Neural progenitor cell (in vitro differentiated cells): ENCODE results near the gene EHD4. TPM values are rescaled to one million over a fixed set of nuclear protein-coding genes. Genes with fewer than 3 reads are reported as not detected.

ENCODE experiments used
- DNase-seq: peaks from one replicate; pipeline ENCODE4 v3.0.0-alpha.2; 2016; ENCODE audit warnings: low spot score
- H2AFZ ChIP-seq: fragments of 200-600 bp; sonication (generic); replicated peaks from 2 replicates; pipeline ENCODE4 v1.6.1; 2016; ENCODE audit warnings: antibody characterized with exemption
- H3F3A ChIP-seq: fragments of 200-600 bp; sonication (generic); 2 replicates; pipeline ENCODE4 v1.6.1; 2016; ENCODE audit warnings: antibody characterized with exemption, low read depth
- H3K27ac ChIP-seq: fragments of 200-600 bp; sonication (generic); 2 replicates; pipeline ENCODE4 v1.5.1; 2016; ENCODE audit warnings: mild to moderate bottlenecking
- H3K27me3 ChIP-seq: fragments of 200-600 bp; sonication (generic); 2 replicates; pipeline ENCODE4 v1.6.1; 2016; ENCODE audit warnings: mild to moderate bottlenecking, moderate library complexity
- H3K36me3 ChIP-seq: fragments of 200-600 bp; sonication (generic); 2 replicates; pipeline ENCODE4 v1.5.1; 2016
- H3K4me1 ChIP-seq: fragments of 200-600 bp; sonication (generic); 2 replicates; pipeline ENCODE4 v1.6.1; 2016; ENCODE audit warnings: mixed run types
- H3K4me2 ChIP-seq: fragments of 200-600 bp; sonication (generic); 2 replicates; pipeline ENCODE4 v1.6.1; 2016
- H3K4me3 ChIP-seq: fragments of 200-600 bp; sonication (generic); 2 replicates; pipeline ENCODE4 v1.5.1; 2016
- H3K79me2 ChIP-seq: fragments of 200-600 bp; sonication (generic); 2 replicates; pipeline ENCODE4 v1.6.1; 2016; ENCODE audit warnings: low read depth
- H3K9ac ChIP-seq: fragments of 200-600 bp; sonication (generic); 2 replicates; pipeline ENCODE4 v1.6.1; 2016
- H3K9me3 ChIP-seq: fragments of 200-600 bp; sonication (generic); 2 replicates; pipeline ENCODE4 v1.5.1; 2016; ENCODE audit warnings: low read depth
- H4K20me1 ChIP-seq: fragments of 200-600 bp; sonication (generic); 2 replicates; pipeline ENCODE4 v1.6.1; 2016; ENCODE audit warnings: low read depth
- H3K27ac Mint-ChIP-seq: 3 replicates; pipeline ENCODE4 v1.8.0; 2021; ENCODE audit warnings: mixed read lengths
- H3K27me3 Mint-ChIP-seq: 2 replicates; pipeline ENCODE4 v1.8.0; 2022; ENCODE audit warnings: low read depth, mild to moderate bottlenecking, inconsistent platforms, moderate library complexity, mixed read lengths; ENCODE audit not compliant: insufficient read depth
- H3K36me3 Mint-ChIP-seq: 3 replicates; pipeline ENCODE4 v1.8.0; 2021; ENCODE audit warnings: mixed read lengths
- H3K4me1 Mint-ChIP-seq: 3 replicates; pipeline ENCODE4 v1.8.0; 2021; ENCODE audit warnings: mixed read lengths
- H3K4me3 Mint-ChIP-seq: 3 replicates; pipeline ENCODE4 v1.8.0; 2021; ENCODE audit warnings: mild to moderate bottlenecking, moderate library complexity, mixed read lengths
- H3K9me3 Mint-ChIP-seq: 3 replicates; pipeline ENCODE4 v1.8.0; 2020; ENCODE audit warnings: mixed read lengths
- CTCF ChIP-seq: fragments of 200-600 bp; sonication (generic); IDR thresholded peaks from 2 replicates; pipeline ENCODE4 v1.5.1; 2017; ENCODE audit warnings: antibody characterized with exemption, mild to moderate bottlenecking
- EZH2 ChIP-seq: fragments of 200-600 bp; sonication (generic); IDR thresholded peaks from 2 replicates; pipeline ENCODE4 v1.6.1; 2017; ENCODE audit warnings: antibody characterized with exemption, mild to moderate bottlenecking, moderate library complexity
- EZH2phosphoT487 ChIP-seq: fragments of 200-600 bp; sonication (generic); IDR thresholded peaks from 2 replicates; pipeline ENCODE4 v1.6.1; 2017; ENCODE audit warnings: antibody characterized with exemption
- total RNA-seq: library from RNA; depleted of rRNA; stranded (reverse); fragments of >200 nt; gene quantifications from 2 replicates; pipeline ENCODE4 v1.2.3, GENCODE V29; 2015; ENCODE audit warnings: low replicate concordance

Gene EHD4
- total RNA-seq, 1 donor from 2014 or later = 6.9 TPM

GRCh38 chr15:41944313-41944940 is 27.9 kb downstream of the EHD4 start:
- peaks cover 21% of the 10 kb centered on the region for H3K4me1 ChIP-seq
- H3F3A ChIP-seq = peaks cover 16% of the 10 kb centered on the region
- H2AFZ ChIP-seq = no peak overlapping the region
- H3K36me3 ChIP-seq = no peaks in the 10 kb centered on the region
- Mint-ChIP-seq H3K27me3 (no peaks in the 10 kb centered on the region), H3K4me1 (peaks cover 61% of the 10 kb centered on the region), H3K27ac (peak overlapping the region; percentile 72), H3K4me3 (no peak overlapping the region), H3K36me3 (no peaks in the 10 kb centered on the region), H3K9me3 (no peaks in the 10 kb centered on the region)
- no peaks in the 10 kb centered on the region for H3K9me3 ChIP-seq
- TF ChIP-seq CTCF (no peak), EZH2phosphoT487 (no peak), EZH2 (no peak)
- H3K4me3 ChIP-seq = no peak overlapping the region
- H3K27ac ChIP-seq = no peak overlapping the region
- no peaks in the 10 kb centered on the region for H3K79me2 ChIP-seq
- no peak overlapping the region for H3K4me2 ChIP-seq
- H3K9ac ChIP-seq = no peak overlapping the region
- peak; percentile 35 for DNase-seq
- peaks cover 5% of the 10 kb centered on the region for H4K20me1 ChIP-seq
- H3K27me3 ChIP-seq = no peaks in the 10 kb centered on the region

- peak overlapping the region; percentile 72 for H3K27ac Mint-ChIP-seq
- no peak overlapping the region for H3K4me2 ChIP-seq
- H3K4me1 Mint-ChIP-seq = peaks cover 64% of the 10 kb centered on the region
- no peaks in the 10 kb centered on the region for H3K27me3 Mint-ChIP-seq
- no peaks in the 10 kb centered on the region for H3K9me3 Mint-ChIP-seq
- no peak overlapping the region for H3K27ac ChIP-seq
- no peak for DNase-seq
- H3K9me3 ChIP-seq = no peaks in the 10 kb centered on the region
- H3K4me3 ChIP-seq = no peak overlapping the region
- H3K4me1 ChIP-seq = peaks cover 28% of the 10 kb centered on the region
- no peak overlapping the region for H3K4me3 Mint-ChIP-seq
- no peak overlapping the region for H3K9ac ChIP-seq
- no peaks in the 10 kb centered on the region for H3K79me2 ChIP-seq
- no peaks in the 10 kb centered on the region for H3K27me3 ChIP-seq
- no peaks in the 10 kb centered on the region for H3K36me3 Mint-ChIP-seq
- TF ChIP-seq EZH2 = no peak
- no peak for TF ChIP-seq CTCF
- TF ChIP-seq EZH2phosphoT487 = no peak
- H4K20me1 ChIP-seq = peaks cover 5% of the 10 kb centered on the region
- H3F3A ChIP-seq = peaks cover 16% of the 10 kb centered on the region
- H2AFZ ChIP-seq = no peak overlapping the region
- no peaks in the 10 kb centered on the region for H3K36me3 ChIP-seq
These were observed 28.6 kb downstream of the EHD4 start for GRCh38 chr15:41943543-41944312.

GRCh38 chr15:41942886-41943285 is 29.5 kb downstream of the EHD4 start:
- Mint-ChIP-seq H3K36me3 (no peaks in the 10 kb centered on the region), H3K9me3 (no peaks in the 10 kb centered on the region), H3K4me1 (peaks cover 64% of the 10 kb centered on the region), H3K4me3 (no peak overlapping the region), H3K27me3 (no peaks in the 10 kb centered on the region), H3K27ac (peak overlapping the region; percentile 62)
- H3K4me3 ChIP-seq = no peak overlapping the region
- H3K27me3 ChIP-seq = no peaks in the 10 kb centered on the region
- H3K4me2 ChIP-seq = no peak overlapping the region
- H3K9me3 ChIP-seq = no peaks in the 10 kb centered on the region
- peaks cover 5% of the 10 kb centered on the region for H4K20me1 ChIP-seq
- TF ChIP-seq CTCF (no peak), EZH2phosphoT487 (no peak), EZH2 (no peak)
- H3K79me2 ChIP-seq = no peaks in the 10 kb centered on the region
- H2AFZ ChIP-seq = no peak overlapping the region
- no peak for DNase-seq
- no peaks in the 10 kb centered on the region for H3K36me3 ChIP-seq
- H3F3A ChIP-seq = peaks cover 16% of the 10 kb centered on the region
- H3K9ac ChIP-seq = no peak overlapping the region
- no peak overlapping the region for H3K27ac ChIP-seq
- H3K4me1 ChIP-seq = peaks cover 36% of the 10 kb centered on the region
